ENCODE measurements around the gene B4GALT1. TPM values are rescaled to one million over a fixed set of nuclear protein-coding genes. Genes with fewer than 3 reads are reported as not detected.

Gene B4GALT1
- total and polyA plus RNA-seq, 2 donors (not counting 1 experiment from before 2014, with no cell fraction given): 24.1 to 64.8 TPM

- Histone ChIP-seq H3K9ac (ENCODE audit: insufficient read depth, low read length) (peak overlapping the region; percentile 34), H2AFZ (ENCODE audit: low read length) (no peak overlapping the region), H3K27me3 (ENCODE audit: control insufficient read depth, insufficient read depth, low read length) (no peaks in the 10 kb centered on the region), H3K4me3 (replicated peaks in 1 of 4; ENCODE audit: control extremely low read depth in 1 of 4, insufficient read depth in 1 of 4, low read depth in 3 of 4, low read length in 4 of 4) (peak overlapping the region; percentile 4 to 25 (median 16)), H4K20me1 (ENCODE audit: control insufficient read depth, extremely low read depth, insufficient read depth, low read length) (no peaks in the 10 kb centered on the region), H3K27ac (ENCODE audit: insufficient read depth, low read length) (peak overlapping the region; percentile 92), H3K9me3 (ENCODE audit: control insufficient read depth, insufficient read depth, low read depth, low read length) (no peaks in the 10 kb centered on the region), H3K79me2 (ENCODE audit: control insufficient read depth, insufficient read depth, low read length) (peaks cover 93% of the 10 kb centered on the region), H3K4me2 (ENCODE audit: extremely low read depth, insufficient read depth, low read length) (peak overlapping the region; percentile 87), H3K36me3 (ENCODE audit: control insufficient read depth, insufficient read depth, low read length) (no peaks in the 10 kb centered on the region), H3K4me1 (ENCODE audit: control insufficient read depth, extremely low read depth, insufficient read depth, low read length) (peaks cover 62% of the 10 kb centered on the region)
- peak; percentile 77 to 93 for DNase-seq (ENCODE audit: low read depth in 2 of 2)
- no peak for TF ChIP-seq EZH2 (IDR thresholded peaks at IDR 0.05; ENCODE audit: low read length, missing control alignments)
- no peak for TF ChIP-seq CTCF (conservative IDR thresholded peaks at IDR 0.05 in 1 of 2, IDR thresholded peaks at IDR 0.05 in 1 of 2; ENCODE audit: low read depth in 1 of 2, low read length in 2 of 2)
These were observed 7.4 kb downstream of the B4GALT1 start for GRCh38 chr9:33159777-33160127.

DNA sequence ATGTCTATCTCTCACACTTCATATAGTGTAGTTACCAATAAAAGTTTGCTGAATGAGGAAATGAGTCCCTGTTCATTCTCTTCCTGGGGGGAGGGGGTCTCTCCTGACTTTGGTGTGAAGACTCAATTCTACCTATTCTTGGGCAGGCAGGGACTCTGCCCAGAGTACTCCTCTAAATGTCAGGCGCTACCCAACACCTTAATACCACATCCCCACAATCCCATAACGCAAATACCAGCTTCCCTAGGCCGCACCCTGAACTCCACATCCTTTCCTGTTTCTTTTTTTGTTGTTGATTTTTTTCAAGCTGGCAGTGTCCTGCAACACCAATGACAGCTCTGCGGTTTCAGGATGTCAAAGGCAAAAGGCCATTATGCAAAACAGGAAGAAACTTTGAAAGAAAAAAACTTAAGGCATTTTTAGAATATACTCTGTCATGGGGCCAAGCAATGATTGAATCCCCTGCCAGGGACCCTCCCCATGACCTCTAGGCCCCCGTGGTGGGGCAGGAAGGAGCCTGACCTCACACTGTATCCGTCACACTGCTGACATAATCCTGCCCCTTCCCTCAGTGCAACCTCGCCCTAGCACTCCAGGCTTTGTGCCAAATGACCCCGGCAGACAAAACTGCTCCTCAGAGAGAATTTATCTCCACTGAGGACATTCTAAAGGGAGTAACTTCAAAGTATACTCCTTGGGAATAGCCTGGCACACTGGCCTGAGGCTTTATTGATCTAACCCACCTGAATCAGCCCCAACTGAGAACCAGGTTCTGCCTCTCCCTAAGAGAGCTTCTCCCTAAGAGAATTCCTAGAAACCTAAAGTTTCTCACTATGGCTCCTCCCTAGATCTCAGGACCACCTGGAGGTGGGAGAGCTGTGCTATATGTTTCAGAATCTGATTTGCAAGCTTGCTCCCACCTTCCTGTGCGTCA, 8.0 kb downstream of the B4GALT1 start:
- TF ChIP-seq CTCF (conservative IDR thresholded peaks at IDR 0.05 in 1 of 2, IDR thresholded peaks at IDR 0.05 in 1 of 2; ENCODE audit: low read depth in 1 of 2, low read length in 2 of 2) (no peak), EZH2 (IDR thresholded peaks at IDR 0.05; ENCODE audit: low read length, missing control alignments) (no peak)
- Histone ChIP-seq H3K36me3 (ENCODE audit: control insufficient read depth, insufficient read depth, low read length) (no peaks in the 10 kb centered on the region), H4K20me1 (ENCODE audit: control insufficient read depth, extremely low read depth, insufficient read depth, low read length) (no peaks in the 10 kb centered on the region), H3K4me1 (ENCODE audit: control insufficient read depth, extremely low read depth, insufficient read depth, low read length) (peaks cover 62% of the 10 kb centered on the region), H2AFZ (ENCODE audit: low read length) (no peak overlapping the region), H3K4me2 (ENCODE audit: extremely low read depth, insufficient read depth, low read length) (peak overlapping the region; percentile 87), H3K79me2 (ENCODE audit: control insufficient read depth, insufficient read depth, low read length) (peaks cover 93% of the 10 kb centered on the region), H3K27ac (ENCODE audit: insufficient read depth, low read length) (peak overlapping the region; percentile 92), H3K27me3 (ENCODE audit: control insufficient read depth, insufficient read depth, low read length) (no peaks in the 10 kb centered on the region), H3K9ac (ENCODE audit: insufficient read depth, low read length) (peak overlapping the region; percentile 34), H3K4me3 (replicated peaks in 1 of 4; ENCODE audit: control extremely low read depth in 1 of 4, insufficient read depth in 1 of 4, low read depth in 3 of 4, low read length in 4 of 4) (peak overlapping the region; percentile 4 to 25 (median 17)), H3K9me3 (ENCODE audit: control insufficient read depth, insufficient read depth, low read depth, low read length) (no peaks in the 10 kb centered on the region)
- DNase-seq (ENCODE audit: low read depth in 2 of 2): peak in 1 of 2 donors; percentile 87

DNA sequence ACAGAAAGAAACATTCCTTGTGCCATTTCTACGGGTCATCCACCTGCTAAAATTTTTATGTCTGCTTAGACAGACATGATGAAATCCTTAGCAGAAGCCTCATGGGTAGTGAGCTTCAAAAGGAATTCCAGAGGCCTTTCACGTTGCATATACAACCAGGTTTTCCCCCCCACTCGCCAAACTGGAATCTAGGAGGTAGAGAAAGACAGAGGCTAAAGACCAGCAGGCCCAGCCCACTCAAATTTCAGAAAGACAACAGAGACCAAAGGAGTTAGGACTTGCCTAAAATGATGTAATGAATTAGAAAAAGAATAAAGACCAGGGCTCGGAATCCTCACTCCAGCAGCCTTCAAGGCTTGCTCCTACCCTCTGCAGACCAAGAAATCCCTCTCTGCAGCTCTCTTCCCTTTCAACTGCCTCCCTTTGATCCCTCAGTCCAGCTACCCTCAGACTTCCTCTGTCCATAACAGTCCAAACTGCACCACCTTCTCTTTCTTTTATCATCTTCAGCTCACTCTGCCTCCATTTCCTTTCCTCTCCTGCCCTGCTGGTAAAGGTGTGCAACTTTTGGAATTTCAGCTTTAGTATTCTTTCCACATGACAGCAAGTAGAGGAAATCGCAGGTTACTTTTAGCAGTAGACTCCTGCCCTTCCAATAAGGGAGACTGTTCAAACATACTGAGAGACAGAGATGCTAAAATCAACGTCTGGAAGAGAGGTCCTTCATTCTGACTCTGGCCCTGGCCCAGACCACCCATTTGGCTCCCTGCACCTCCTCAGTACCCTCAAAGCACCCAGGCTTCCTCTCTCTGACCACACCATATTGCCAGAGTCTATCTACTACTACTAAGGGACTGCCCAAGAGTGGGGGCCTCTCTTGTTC, 8.9 kb downstream of the B4GALT1 start:
- H3K9ac ChIP-seq (ENCODE audit: insufficient read depth, low read length): no peak overlapping the region
- H3K4me1 ChIP-seq (ENCODE audit: control insufficient read depth, extremely low read depth, insufficient read depth, low read length): peaks cover 55% of the 10 kb centered on the region
- H3K4me3 ChIP-seq (replicated peaks in 1 of 4; ENCODE audit: control extremely low read depth in 1 of 4, insufficient read depth in 1 of 4, low read depth in 3 of 4, low read length in 4 of 4): no peak overlapping the region
- peaks cover 91% of the 10 kb centered on the region for H3K79me2 ChIP-seq (ENCODE audit: control insufficient read depth, insufficient read depth, low read length)
- TF ChIP-seq EZH2 (IDR thresholded peaks at IDR 0.05; ENCODE audit: low read length, missing control alignments): no peak
- no peak for TF ChIP-seq CTCF (conservative IDR thresholded peaks at IDR 0.05 in 1 of 2, IDR thresholded peaks at IDR 0.05 in 1 of 2; ENCODE audit: low read depth in 1 of 2, low read length in 2 of 2)
- H2AFZ ChIP-seq (ENCODE audit: low read length): no peak overlapping the region
- DNase-seq (ENCODE audit: low read depth in 2 of 2): no peak
- no peaks in the 10 kb centered on the region for H3K36me3 ChIP-seq (ENCODE audit: control insufficient read depth, insufficient read depth, low read length)
- peak overlapping the region; percentile 92 for H3K27ac ChIP-seq (ENCODE audit: insufficient read depth, low read length)
- peak overlapping the region; percentile 1 for H3K4me2 ChIP-seq (ENCODE audit: extremely low read depth, insufficient read depth, low read length)
- no peaks in the 10 kb centered on the region for H4K20me1 ChIP-seq (ENCODE audit: control insufficient read depth, extremely low read depth, insufficient read depth, low read length)
- no peaks in the 10 kb centered on the region for H3K27me3 ChIP-seq (ENCODE audit: control insufficient read depth, insufficient read depth, low read length)
- no peaks in the 10 kb centered on the region for H3K9me3 ChIP-seq (ENCODE audit: control insufficient read depth, insufficient read depth, low read depth, low read length)
